WTC11 (cell line): ENCODE measurements around the gene FAM151A. TPM values are rescaled to one million over a fixed set of nuclear protein-coding genes. Genes with fewer than 3 reads are reported as not detected.

Experiments used
- ATAC-seq: fragments of 200-7000 bp; cut with Tn5 transposase; 2 replicates; pipeline ENCODE4 v1.10.0; 2021; ENCODE audit warnings: mild to moderate bottlenecking, moderate library complexity
- CTCF ChIA-PET: fragments of 300-600 bp; sonication (Branson Sonifier 250); formaldehyde crosslinking; loops from one replicate; lab custom pipeline; 2021; ENCODE audit warnings: antibody characterized with exemption; lab: Charles Lee
- POLR2A ChIA-PET: fragments of 350-600 bp; sonication (Branson Sonifier 250); formaldehyde crosslinking; loops from one replicate; lab custom pipeline; 2021; ENCODE audit warnings: antibody characterized with exemption; lab: Charles Lee
- DNase-seq: peaks from one replicate; pipeline ENCODE4 v3.0.0; 2021; ENCODE audit warnings: low spot score
- H3K27ac Mint-ChIP-seq: 2 replicates; pipeline ENCODE4 v1.8.0; 2021; ENCODE audit warnings: mixed read lengths
- H3K27me3 Mint-ChIP-seq: 2 replicates; pipeline ENCODE4 v1.8.0; 2021; ENCODE audit warnings: low read depth, mild to moderate bottlenecking, moderate library complexity, mixed read lengths
- H3K36me3 Mint-ChIP-seq: 2 replicates; pipeline ENCODE4 v1.8.0; 2021; ENCODE audit warnings: mixed read lengths
- H3K4me1 Mint-ChIP-seq: 2 replicates; pipeline ENCODE4 v1.8.0; 2022; ENCODE audit warnings: mixed read lengths
- H3K4me3 Mint-ChIP-seq: 2 replicates; pipeline ENCODE4 v1.8.0; 2021; ENCODE audit warnings: mild to moderate bottlenecking, moderate library complexity, mixed read lengths
- H3K9me3 Mint-ChIP-seq: 2 replicates; pipeline ENCODE4 v1.8.0; 2021; ENCODE audit warnings: mixed read lengths
- ATF1 ChIP-seq: sonication (generic); formaldehyde crosslinking; IDR thresholded peaks from 2 replicates; pipeline ENCODE4 v1.8.1; 2023; ENCODE audit warnings: mild to moderate bottlenecking, moderate library complexity, missing genetic modification reagents
- ATF2 ChIP-seq: sonication (generic); formaldehyde crosslinking; IDR thresholded peaks from 2 replicates; pipeline ENCODE4 v1.8.1; 2022; ENCODE audit warnings: low read depth, missing genetic modification reagents, borderline replicate concordance
- ATF6 ChIP-seq: sonication (generic); formaldehyde crosslinking; IDR thresholded peaks from 2 replicates; pipeline ENCODE4 v1.8.1; 2023; ENCODE audit warnings: mild to moderate bottlenecking, missing genetic modification reagents
- CBFB ChIP-seq: sonication (generic); formaldehyde crosslinking; IDR thresholded peaks from 2 replicates; pipeline ENCODE4 v1.8.1; 2022; ENCODE audit warnings: mild to moderate bottlenecking, low read depth, missing genetic modification reagents
- CREB1 ChIP-seq: sonication (generic); formaldehyde crosslinking; IDR thresholded peaks from 2 replicates; pipeline ENCODE4 v1.8.0; 2023; ENCODE audit warnings: mild to moderate bottlenecking, missing genetic modification reagents
- E2F5 ChIP-seq: sonication (generic); formaldehyde crosslinking; IDR thresholded peaks from 2 replicates; pipeline ENCODE4 v1.8.1; 2022; ENCODE audit warnings: mild to moderate bottlenecking, moderate library complexity, missing genetic modification reagents
- ESRRA ChIP-seq: sonication (generic); formaldehyde crosslinking; IDR thresholded peaks from 2 replicates; pipeline ENCODE4 v1.8.1; 2022; ENCODE audit warnings: mild to moderate bottlenecking, missing genetic modification reagents, borderline replicate concordance
- ETV6 ChIP-seq: sonication (generic); formaldehyde crosslinking; IDR thresholded peaks from 2 replicates; pipeline ENCODE4 v1.8.1; 2022; ENCODE audit warnings: mild to moderate bottlenecking, missing genetic modification reagents
- FOXJ3 ChIP-seq: sonication (generic); formaldehyde crosslinking; IDR thresholded peaks from 2 replicates; pipeline ENCODE4 v1.9.0; 2021; ENCODE audit warnings: missing genetic modification reagents, mild to moderate bottlenecking, borderline replicate concordance
- FOXK1 ChIP-seq: sonication (generic); formaldehyde crosslinking; IDR thresholded peaks from 2 replicates; pipeline ENCODE4 v1.8.0; 2022; ENCODE audit warnings: mild to moderate bottlenecking, moderate library complexity, missing genetic modification reagents
- GTF2I ChIP-seq: fragments of 250-450 bp; sonication (Bioruptor Pico); conservative IDR thresholded peaks from 2 replicates; pipeline ENCODE4 v1.4.0; 2021; ENCODE audit warnings: mild to moderate bottlenecking
- IRF2 ChIP-seq: sonication (generic); formaldehyde crosslinking; IDR thresholded peaks from 2 replicates; pipeline ENCODE4 v1.8.0; 2022; ENCODE audit warnings: low read depth, missing genetic modification reagents, borderline replicate concordance
- NR1H2 ChIP-seq: sonication (generic); formaldehyde crosslinking; IDR thresholded peaks from 2 replicates; pipeline ENCODE4 v1.9.0; 2021; ENCODE audit warnings: mild to moderate bottlenecking, moderate library complexity, missing genetic modification reagents
- ZNF671 ChIP-seq: fragments of 250-450 bp; sonication (Bioruptor Pico); IDR thresholded peaks from 2 replicates; pipeline ENCODE4 v1.8.0; 2021; ENCODE audit warnings: mild to moderate bottlenecking
- total RNA-seq: library from RNA; stranded (reverse); gene quantifications from 3 replicates; pipeline ENCODE4 v1.2.3, GENCODE V29; 2021
- TF ChIP-seq, protein P1 (sequence below): fragments of 250-450 bp; sonication (Bioruptor Pico); conservative IDR thresholded peaks from 2 replicates; pipeline ENCODE4 v1.9.0; 2021; ENCODE audit warnings: mild to moderate bottlenecking
- TF ChIP-seq, protein P2 (sequence below): sonication (generic); formaldehyde crosslinking; IDR thresholded peaks from 2 replicates; pipeline ENCODE4 v1.8.1; 2023; ENCODE audit warnings: mild to moderate bottlenecking, missing genetic modification reagents, moderate library complexity
- TF ChIP-seq, protein P3 (sequence below): sonication (generic); formaldehyde crosslinking; conservative IDR thresholded peaks from 2 replicates; pipeline ENCODE4 v1.8.1; 2023; ENCODE audit warnings: mild to moderate bottlenecking, low read depth, missing genetic modification reagents, moderate library complexity
- TF ChIP-seq, protein P4 (sequence below): fragments of 200-600 bp; IDR thresholded peaks from 2 replicates; pipeline ENCODE4 v1.8.0; 2022; ENCODE audit warnings: antibody characterized with exemption
- TF ChIP-seq, protein P5 (sequence below): sonication (generic); formaldehyde crosslinking; IDR thresholded peaks from 2 replicates; pipeline ENCODE4 v1.8.1; 2022; ENCODE audit warnings: mild to moderate bottlenecking, missing genetic modification reagents, moderate library complexity, borderline replicate concordance

Gene FAM151A
- total RNA-seq, 1 experiment from 2014 or later, result 0.11 TPM

- peak; percentile 39 for ATAC-seq
- Mint-ChIP-seq H3K27ac (peak overlapping the region; percentile 47), H3K36me3 (no peaks in the 10 kb centered on the region), H3K4me3 (no peak overlapping the region), H3K27me3 (no peaks in the 10 kb centered on the region), H3K4me1 (peaks cover 14% of the 10 kb centered on the region), H3K9me3 (no peaks in the 10 kb centered on the region)
- TF ChIP-seq FOXJ3 (CRISPR knock-in tag) (no peak), IRF2 (CRISPR knock-in tag) (no peak), ATF6 (CRISPR knock-in tag) (no peak), CREB1 (CRISPR knock-in tag) (no peak), GTF2I (CRISPR knock-in tag) (no peak), NR1H2 (CRISPR knock-in tag) (no peak), ATF2 (no peak), ETV6 (CRISPR knock-in tag) (no peak), CBFB (CRISPR knock-in tag) (no peak), ZNF671 (CRISPR knock-in tag) (no peak)
- TF ChIP-seq, protein P1, sequence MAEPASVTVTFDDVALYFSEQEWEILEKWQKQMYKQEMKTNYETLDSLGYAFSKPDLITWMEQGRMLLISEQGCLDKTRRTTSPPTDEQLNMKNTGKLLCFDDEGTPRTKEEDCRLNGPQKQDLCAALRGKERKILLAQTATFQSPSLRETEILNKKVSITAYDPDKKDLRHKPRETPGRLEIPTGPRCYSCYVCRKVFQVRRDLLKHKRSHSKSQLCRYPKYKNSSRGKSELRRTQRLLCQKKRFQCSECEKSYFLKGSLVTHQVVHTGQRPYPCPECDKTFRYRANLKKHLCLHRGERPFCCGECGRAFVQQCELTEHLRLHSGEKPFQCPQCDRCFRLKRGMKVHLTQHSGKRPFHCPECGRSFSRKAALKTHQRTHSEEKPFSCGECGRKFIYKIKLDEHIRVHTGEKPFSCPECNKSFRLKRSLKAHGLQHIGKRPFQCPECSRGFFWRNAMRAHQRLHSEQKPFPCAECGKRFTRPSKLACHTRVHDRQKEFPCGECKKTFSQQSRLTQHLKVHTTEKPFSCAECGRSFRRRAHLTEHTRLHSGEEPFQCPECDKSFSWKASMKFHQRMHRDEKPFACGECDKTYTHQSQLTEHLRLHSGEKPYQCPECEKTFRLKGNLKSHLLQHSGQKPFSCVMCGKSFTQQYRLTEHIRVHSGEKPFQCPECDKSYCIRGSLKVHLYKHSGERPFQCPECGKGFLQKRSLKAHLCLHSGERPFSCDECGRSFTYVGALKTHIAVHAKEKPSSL (CRISPR knock-in tag), result no peak
- TF ChIP-seq, protein P2, sequence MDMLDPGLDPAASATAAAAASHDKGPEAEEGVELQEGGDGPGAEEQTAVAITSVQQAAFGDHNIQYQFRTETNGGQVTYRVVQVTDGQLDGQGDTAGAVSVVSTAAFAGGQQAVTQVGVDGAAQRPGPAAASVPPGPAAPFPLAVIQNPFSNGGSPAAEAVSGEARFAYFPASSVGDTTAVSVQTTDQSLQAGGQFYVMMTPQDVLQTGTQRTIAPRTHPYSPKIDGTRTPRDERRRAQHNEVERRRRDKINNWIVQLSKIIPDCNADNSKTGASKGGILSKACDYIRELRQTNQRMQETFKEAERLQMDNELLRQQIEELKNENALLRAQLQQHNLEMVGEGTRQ (CRISPR knock-in tag), result no peak
- TF ChIP-seq, protein P3, sequence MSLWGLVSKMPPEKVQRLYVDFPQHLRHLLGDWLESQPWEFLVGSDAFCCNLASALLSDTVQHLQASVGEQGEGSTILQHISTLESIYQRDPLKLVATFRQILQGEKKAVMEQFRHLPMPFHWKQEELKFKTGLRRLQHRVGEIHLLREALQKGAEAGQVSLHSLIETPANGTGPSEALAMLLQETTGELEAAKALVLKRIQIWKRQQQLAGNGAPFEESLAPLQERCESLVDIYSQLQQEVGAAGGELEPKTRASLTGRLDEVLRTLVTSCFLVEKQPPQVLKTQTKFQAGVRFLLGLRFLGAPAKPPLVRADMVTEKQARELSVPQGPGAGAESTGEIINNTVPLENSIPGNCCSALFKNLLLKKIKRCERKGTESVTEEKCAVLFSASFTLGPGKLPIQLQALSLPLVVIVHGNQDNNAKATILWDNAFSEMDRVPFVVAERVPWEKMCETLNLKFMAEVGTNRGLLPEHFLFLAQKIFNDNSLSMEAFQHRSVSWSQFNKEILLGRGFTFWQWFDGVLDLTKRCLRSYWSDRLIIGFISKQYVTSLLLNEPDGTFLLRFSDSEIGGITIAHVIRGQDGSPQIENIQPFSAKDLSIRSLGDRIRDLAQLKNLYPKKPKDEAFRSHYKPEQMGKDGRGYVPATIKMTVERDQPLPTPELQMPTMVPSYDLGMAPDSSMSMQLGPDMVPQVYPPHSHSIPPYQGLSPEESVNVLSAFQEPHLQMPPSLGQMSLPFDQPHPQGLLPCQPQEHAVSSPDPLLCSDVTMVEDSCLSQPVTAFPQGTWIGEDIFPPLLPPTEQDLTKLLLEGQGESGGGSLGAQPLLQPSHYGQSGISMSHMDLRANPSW (CRISPR knock-in tag), result no peak
- POLR2A ChIA-PET, result no interaction called here
- CTCF ChIA-PET, result no interaction called here
- DNase-seq, result no peak
These were observed 25.8 kb downstream of the FAM151A start for GRCh38 chr1:54597455-54598030.

DNA sequence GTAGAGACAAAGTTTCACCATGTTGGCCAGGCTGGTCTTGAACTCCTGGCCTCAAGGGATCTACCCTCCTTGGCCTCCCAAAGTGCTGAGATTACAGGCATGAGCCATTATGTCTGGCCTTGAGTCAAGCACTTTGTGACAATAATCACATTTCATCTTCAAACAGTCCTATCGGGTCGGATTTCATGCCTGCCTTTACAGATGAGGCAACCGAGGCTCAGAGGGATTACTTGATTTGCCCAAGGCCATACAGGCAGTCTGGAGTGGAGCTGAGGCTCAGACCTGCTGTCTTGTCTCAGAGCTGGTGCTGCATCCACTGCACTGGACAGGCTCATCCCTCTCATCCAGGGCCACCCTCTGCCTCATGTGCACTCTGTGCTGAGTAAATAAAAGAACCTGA, 26.6 kb downstream of the FAM151A start:
- no peaks in the 10 kb centered on the region for H3K27me3 Mint-ChIP-seq
- no peaks in the 10 kb centered on the region for H3K36me3 Mint-ChIP-seq
- no peaks in the 10 kb centered on the region for H3K9me3 Mint-ChIP-seq
- no peak overlapping the region for H3K27ac Mint-ChIP-seq
- ChIA-PET CTCF (interaction anchor here (1.8 kb wide), 1 partner anchor 20 kb away, joined by 4 read pairs; no protein-coding TSS in a partner anchor), POLR2A (no interaction called here)
- H3K4me3 Mint-ChIP-seq, result no peak overlapping the region
- DNase-seq (no peak), ATAC-seq (no peak)
- H3K4me1 Mint-ChIP-seq, result peaks cover 11% of the 10 kb centered on the region
- TF ChIP-seq, protein P4, sequence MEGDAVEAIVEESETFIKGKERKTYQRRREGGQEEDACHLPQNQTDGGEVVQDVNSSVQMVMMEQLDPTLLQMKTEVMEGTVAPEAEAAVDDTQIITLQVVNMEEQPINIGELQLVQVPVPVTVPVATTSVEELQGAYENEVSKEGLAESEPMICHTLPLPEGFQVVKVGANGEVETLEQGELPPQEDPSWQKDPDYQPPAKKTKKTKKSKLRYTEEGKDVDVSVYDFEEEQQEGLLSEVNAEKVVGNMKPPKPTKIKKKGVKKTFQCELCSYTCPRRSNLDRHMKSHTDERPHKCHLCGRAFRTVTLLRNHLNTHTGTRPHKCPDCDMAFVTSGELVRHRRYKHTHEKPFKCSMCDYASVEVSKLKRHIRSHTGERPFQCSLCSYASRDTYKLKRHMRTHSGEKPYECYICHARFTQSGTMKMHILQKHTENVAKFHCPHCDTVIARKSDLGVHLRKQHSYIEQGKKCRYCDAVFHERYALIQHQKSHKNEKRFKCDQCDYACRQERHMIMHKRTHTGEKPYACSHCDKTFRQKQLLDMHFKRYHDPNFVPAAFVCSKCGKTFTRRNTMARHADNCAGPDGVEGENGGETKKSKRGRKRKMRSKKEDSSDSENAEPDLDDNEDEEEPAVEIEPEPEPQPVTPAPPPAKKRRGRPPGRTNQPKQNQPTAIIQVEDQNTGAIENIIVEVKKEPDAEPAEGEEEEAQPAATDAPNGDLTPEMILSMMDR, result no peak
- TF ChIP-seq FOXK1 (no peak), ATF6 (CRISPR knock-in tag) (no peak), ATF1 (no peak), ESRRA (CRISPR knock-in tag) (no peak), E2F5 (CRISPR knock-in tag) (no peak)
- TF ChIP-seq, protein P5, sequence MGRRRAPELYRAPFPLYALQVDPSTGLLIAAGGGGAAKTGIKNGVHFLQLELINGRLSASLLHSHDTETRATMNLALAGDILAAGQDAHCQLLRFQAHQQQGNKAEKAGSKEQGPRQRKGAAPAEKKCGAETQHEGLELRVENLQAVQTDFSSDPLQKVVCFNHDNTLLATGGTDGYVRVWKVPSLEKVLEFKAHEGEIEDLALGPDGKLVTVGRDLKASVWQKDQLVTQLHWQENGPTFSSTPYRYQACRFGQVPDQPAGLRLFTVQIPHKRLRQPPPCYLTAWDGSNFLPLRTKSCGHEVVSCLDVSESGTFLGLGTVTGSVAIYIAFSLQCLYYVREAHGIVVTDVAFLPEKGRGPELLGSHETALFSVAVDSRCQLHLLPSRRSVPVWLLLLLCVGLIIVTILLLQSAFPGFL, result no peak
